Osteoblast (primary cell): ENCODE measurements around the gene TMEM222. TPM values are rescaled to one million over a fixed set of nuclear protein-coding genes. Genes with fewer than 3 reads are reported as not detected.
A peak's percentile ranks its signal among the peaks of the same experiment; 100 is the strongest.

Experiments
- DNase-seq: peaks from one replicate; pipeline ENCODE4 v3.0.0; 2011; ENCODE audit warnings: low spot score, mixed read lengths; ENCODE audit not compliant: insufficient read length; ENCODE audit errors: missing footprints
- H2AFZ ChIP-seq: 2 replicates; pipeline ENCODE4 v1.6.0; 2011; ENCODE audit warnings: mild to moderate bottlenecking, low read length
- H3K27ac ChIP-seq: 2 replicates; pipeline ENCODE4 v1.5.1; 2011; ENCODE audit warnings: mild to moderate bottlenecking, low read depth, low read length, moderate library complexity
- H3K27me3 ChIP-seq: 2 replicates; pipeline ENCODE4 v1.6.0; 2012; ENCODE audit warnings: mild to moderate bottlenecking, control low read depth, inconsistent platforms, low read length, moderate library complexity; ENCODE audit not compliant: insufficient read depth
- H3K36me3 ChIP-seq: 2 replicates; pipeline ENCODE4 v1.5.1; 2011; ENCODE audit warnings: mild to moderate bottlenecking, low read length, control low read depth, moderate library complexity; ENCODE audit not compliant: insufficient read depth
- H3K4me1 ChIP-seq: 2 replicates; pipeline ENCODE4 v1.5.1; 2011; ENCODE audit warnings: mild to moderate bottlenecking, low read length, control low read depth, moderate library complexity; ENCODE audit not compliant: insufficient read depth
- H3K4me2 ChIP-seq: 2 replicates; pipeline ENCODE4 v1.6.0; 2011; ENCODE audit warnings: mild to moderate bottlenecking, low read length; ENCODE audit not compliant: insufficient read depth
- H3K4me3 ChIP-seq: fragments of 200-600 bp; sonication (generic); 3 replicates; pipeline ENCODE4 v1.5.1; 2012; ENCODE audit warnings: mild to moderate bottlenecking, low read length, inconsistent platforms; ENCODE audit not compliant: insufficient read depth
- H3K79me2 ChIP-seq: 2 replicates; pipeline ENCODE4 v1.6.0; 2012; ENCODE audit warnings: mild to moderate bottlenecking, low read length, control low read depth, inconsistent platforms; ENCODE audit not compliant: insufficient read depth
- H3K9me3 ChIP-seq: 2 replicates; pipeline ENCODE4 v1.5.1; 2011; ENCODE audit warnings: low read depth, low read length, control low read depth
- H4K20me1 ChIP-seq: 2 replicates; pipeline ENCODE4 v1.6.0; 2012; ENCODE audit warnings: mild to moderate bottlenecking, low read length, control low read depth; ENCODE audit not compliant: insufficient read depth
- total RNA-seq: library from RNA; depleted of rRNA; stranded (reverse); fragments of >200 nt; gene quantifications from 2 replicates; pipeline ENCODE4 v1.2.3, GENCODE V29; 2012
- TF ChIP-seq, protein P1 (sequence below): IDR thresholded peaks from 2 replicates; pipeline ENCODE4 v1.5.1; 2011; ENCODE audit warnings: mild to moderate bottlenecking, low read depth, low read length, moderate library complexity; ENCODE audit errors: extremely low read depth

TMEM222 gene
- total RNA-seq, 1 donor = 30.4 TPM

DNA sequence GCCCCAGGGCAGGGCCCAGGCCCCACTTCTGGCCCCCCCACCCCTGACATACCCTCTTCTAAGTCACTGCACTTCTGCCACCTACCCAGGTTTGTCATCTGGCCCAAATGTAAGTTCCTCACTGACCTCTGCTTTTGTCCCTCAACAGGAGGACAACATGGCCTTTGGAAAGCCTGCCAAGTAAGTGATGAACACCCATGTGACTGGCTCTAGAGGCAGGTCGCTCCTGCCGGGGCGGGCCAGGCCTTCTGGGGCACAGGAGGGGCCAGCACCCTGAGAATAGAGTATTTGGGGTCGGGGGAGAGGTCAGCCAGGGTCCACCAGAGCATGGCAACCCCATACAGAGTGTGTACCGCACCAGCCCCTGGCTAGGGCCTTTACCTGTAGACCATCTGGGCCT is 10.0 kb downstream of the TMEM222 start:
- TF ChIP-seq, protein P1, sequence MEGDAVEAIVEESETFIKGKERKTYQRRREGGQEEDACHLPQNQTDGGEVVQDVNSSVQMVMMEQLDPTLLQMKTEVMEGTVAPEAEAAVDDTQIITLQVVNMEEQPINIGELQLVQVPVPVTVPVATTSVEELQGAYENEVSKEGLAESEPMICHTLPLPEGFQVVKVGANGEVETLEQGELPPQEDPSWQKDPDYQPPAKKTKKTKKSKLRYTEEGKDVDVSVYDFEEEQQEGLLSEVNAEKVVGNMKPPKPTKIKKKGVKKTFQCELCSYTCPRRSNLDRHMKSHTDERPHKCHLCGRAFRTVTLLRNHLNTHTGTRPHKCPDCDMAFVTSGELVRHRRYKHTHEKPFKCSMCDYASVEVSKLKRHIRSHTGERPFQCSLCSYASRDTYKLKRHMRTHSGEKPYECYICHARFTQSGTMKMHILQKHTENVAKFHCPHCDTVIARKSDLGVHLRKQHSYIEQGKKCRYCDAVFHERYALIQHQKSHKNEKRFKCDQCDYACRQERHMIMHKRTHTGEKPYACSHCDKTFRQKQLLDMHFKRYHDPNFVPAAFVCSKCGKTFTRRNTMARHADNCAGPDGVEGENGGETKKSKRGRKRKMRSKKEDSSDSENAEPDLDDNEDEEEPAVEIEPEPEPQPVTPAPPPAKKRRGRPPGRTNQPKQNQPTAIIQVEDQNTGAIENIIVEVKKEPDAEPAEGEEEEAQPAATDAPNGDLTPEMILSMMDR = no peak
- no peaks in the 10 kb centered on the region for H3K9me3 ChIP-seq
- H3K4me3 ChIP-seq = no peak overlapping the region
- H3K4me2 ChIP-seq = no peak overlapping the region
- H3K27ac ChIP-seq = no peak overlapping the region
- peaks cover 50% of the 10 kb centered on the region for H3K36me3 ChIP-seq
- DNase-seq = peak; percentile 56
- H3K27me3 ChIP-seq = no peaks in the 10 kb centered on the region
- no peak overlapping the region for H2AFZ ChIP-seq
- H3K4me1 ChIP-seq = no peaks in the 10 kb centered on the region
- H3K79me2 ChIP-seq = peaks cover 46% of the 10 kb centered on the region
- H4K20me1 ChIP-seq = peaks cover 37% of the 10 kb centered on the region

- Histone ChIP-seq H2AFZ (no peak overlapping the region), H3K4me2 (no peak overlapping the region), H4K20me1 (peaks cover 35% of the 10 kb centered on the region), H3K9me3 (no peaks in the 10 kb centered on the region), H3K36me3 (peaks cover 50% of the 10 kb centered on the region), H3K4me1 (no peaks in the 10 kb centered on the region), H3K27ac (no peak overlapping the region), H3K4me3 (no peak overlapping the region), H3K79me2 (peaks cover 39% of the 10 kb centered on the region), H3K27me3 (no peaks in the 10 kb centered on the region)
- DNase-seq = peak; percentile 95
- TF ChIP-seq, protein P1 = peak; percentile 79
These were observed 10.7 kb downstream of the TMEM222 start for GRCh38 chr1:27332536-27333281.

- TF ChIP-seq, protein P1 = no peak
- DNase-seq = peak; percentile 47
- Histone ChIP-seq H3K9me3 (no peaks in the 10 kb centered on the region), H3K27me3 (no peaks in the 10 kb centered on the region), H4K20me1 (peaks cover 25% of the 10 kb centered on the region), H3K27ac (no peak overlapping the region), H2AFZ (no peak overlapping the region), H3K79me2 (peaks cover 28% of the 10 kb centered on the region), H3K4me3 (no peak overlapping the region), H3K4me1 (no peaks in the 10 kb centered on the region), H3K4me2 (no peak overlapping the region), H3K36me3 (peaks cover 46% of the 10 kb centered on the region)
These were observed 11.8 kb downstream of the TMEM222 start for GRCh38 chr1:27333717-27334279.
